GM21576 (cell line): Measurements from ENCODE around the gene MYBBP1A.

Source experiments
- ATAC-seq: cut with Tn5 transposase; IDR thresholded peaks from one replicate; pipeline ENCODE4 v1.9.1; 2021; ENCODE audit warnings: mild to moderate bottlenecking, moderate library complexity; ENCODE audit not compliant: unreplicated experiment

The MYBBP1A gene

GRCh38 chr17:4539025-4539424 lies 16.2 kb downstream of the MYBBP1A start:
- ATAC-seq = no peak

GRCh38 chr17:4538236-4539002 lies 16.8 kb downstream of the MYBBP1A start:
- no peak for ATAC-seq

GRCh38 chr17:4537451-4538235 lies 17.5 kb downstream of the MYBBP1A start:
- no peak for ATAC-seq

GRCh38 chr17:4536742-4537411 lies 18.3 kb downstream of the MYBBP1A start:
- ATAC-seq = no peak

- no peak for ATAC-seq
These were observed 18.9 kb downstream of the MYBBP1A start for GRCh38 chr17:4536259-4536741.

GRCh38 chr17:4535667-4536258 lies 19.4 kb downstream of the MYBBP1A start:
- no peak for ATAC-seq

- no peak for ATAC-seq
These were observed 20.1 kb downstream of the MYBBP1A start for GRCh38 chr17:4534928-4535666.

- no peak for ATAC-seq
These were observed 20.7 kb downstream of the MYBBP1A start for GRCh38 chr17:4534515-4534914.

GRCh38 chr17:4533523-4534504 lies 21.4 kb downstream of the MYBBP1A start:
- no peak for ATAC-seq

- ATAC-seq = no peak
These were observed 22.2 kb downstream of the MYBBP1A start for GRCh38 chr17:4532860-4533522.

GRCh38 chr17:4531988-4532736 lies 23.0 kb downstream of the MYBBP1A start:
- ATAC-seq = no peak

GRCh38 chr17:4530799-4531730 lies 24.1 kb downstream of the MYBBP1A start:
- no peak for ATAC-seq

GRCh38 chr17:4529533-4530152 lies 25.5 kb downstream of the MYBBP1A start:
- ATAC-seq = no peak

GRCh38 chr17:4527566-4528125 lies 27.5 kb downstream of the MYBBP1A start:
- ATAC-seq = no peak

- no peak for ATAC-seq
These were observed 28.1 kb downstream of the MYBBP1A start for GRCh38 chr17:4527134-4527533.
